HCT116 (cell line): ENCODE data around the gene CTRL. TPM values are rescaled to one million over a fixed set of nuclear protein-coding genes. Genes with fewer than 3 reads are reported as not detected.

Source experiments
- ATAC-seq: fragments of 200-7000 bp; cut with Tn5 transposase; 2 replicates; pipeline ENCODE4 v1.9.1; 2020; ENCODE audit warnings: mild to moderate bottlenecking, moderate library complexity
- Bru-seq: library from RNA; stranded (reverse); fragments of 400-500 nt; gene quantifications from one replicate; lab custom pipeline; 2021; lab: Mats Ljungman, UMichigan
- BruChase-seq, 2 experiments: library from RNA; stranded (reverse); fragments of 400-500 nt; gene quantifications; one replicate each; lab custom pipeline; 2021; lab: Mats Ljungman, UMichigan
- BruUV-seq: library from RNA; stranded (reverse); fragments of 400-500 nt; replicated peaks from 2 replicates; lab custom pipeline; 2021; lab: Mats Ljungman, UMichigan
- CTCF ChIA-PET: fragments of 300-600 bp; sonication (Branson Sonifier 250); formaldehyde crosslinking; loops from one replicate; lab custom pipeline; 2021; ENCODE audit warnings: antibody characterized with exemption; lab: Charles Lee
- POLR2A ChIA-PET: fragments of 300-600, 350-600 bp; sonication (Branson Sonifier 250); formaldehyde crosslinking; loops from one replicate; lab custom pipeline; 2021; ENCODE audit warnings: antibody characterized with exemption; lab: Charles Lee
- RAD21 ChIA-PET, 2 experiments: fragments of 300-600 bp; sonication (Branson Sonifier 250); formaldehyde crosslinking; loops; one replicate each; lab custom pipeline; 2023; ENCODE audit warnings: low total read pairs in 2 of 2; ENCODE audit not compliant: uncharacterized antibody in 2 of 2, unreplicated experiment in 2 of 2, low non-redundant PET in 1 of 2; lab: Charles Lee
- DNase-seq: peaks from one replicate; pipeline ENCODE4 v3.0.0-alpha.2; 2010; ENCODE audit warnings: low read depth, low spot score
- H2AFZ ChIP-seq: fragments of 200-600 bp; shearing (Covaris generic), sonication (generic); 2 replicates; pipeline ENCODE4 v1.6.1; 2017; ENCODE audit warnings: low read depth, mixed run types, mixed read lengths, antibody characterized with exemption, low read length; ENCODE audit not compliant: poor library complexity, severe bottlenecking
- H3K27ac ChIP-seq: 2 replicates; pipeline ENCODE4 v1.5.1; 2012; ENCODE audit warnings: low read depth, low read length
- H3K27me3 ChIP-seq: fragments of 200-600 bp; sonication (generic); 2 replicates; pipeline ENCODE4 v1.6.1; 2016; ENCODE audit warnings: mixed run types, low read length, mixed read lengths; ENCODE audit not compliant: insufficient read depth
- H3K36me3 ChIP-seq, 2 experiments: fragments of 200-500 bp in 1 of 2; fragments of 200-600 bp in 1 of 2; sonication (Bioruptor generic) in 1 of 2; sonication (generic) in 1 of 2; 2 replicates each; pipeline versions ENCODE4 v1.5.1 to v1.6.1; 2014 to 2016; ENCODE audit warnings: low read length in 2 of 2, inconsistent platforms in 1 of 2, mixed read lengths in 1 of 2, mixed run types in 1 of 2; ENCODE audit not compliant: insufficient read depth in 2 of 2, control insufficient read depth in 1 of 2
- H3K4me1 ChIP-seq, 2 experiments: fragments of 200-600 bp in 1 of 2; sonication (generic) in 1 of 2; 2 replicates each; pipeline versions ENCODE4 v1.5.1 to v1.6.1; 2012 to 2017; ENCODE audit warnings: low read length in 2 of 2, inconsistent platforms in 1 of 2, mild to moderate bottlenecking in 1 of 2, mixed read lengths in 1 of 2, mixed run types in 1 of 2, moderate library complexity in 1 of 2; ENCODE audit not compliant: insufficient read depth in 2 of 2, control insufficient read depth in 1 of 2
- H3K4me2 ChIP-seq: fragments of 200-600 bp; sonication (generic); 2 replicates; pipeline ENCODE4 v1.6.1; 2017; ENCODE audit warnings: mixed run types, low read length, mixed read lengths
- H3K4me3 ChIP-seq, 2 experiments: fragments of 200-600 bp in 1 of 2; sonication (generic) in 1 of 2; replicated peaks in 1 of 2; 2 replicates each; pipeline ENCODE4 v1.5.1; 2011 to 2016; ENCODE audit warnings: low read length in 2 of 2, control low read depth in 1 of 2, low read depth in 1 of 2, mild to moderate bottlenecking in 1 of 2, mixed read lengths in 1 of 2, mixed run types in 1 of 2
- H3K79me2 ChIP-seq: fragments of 200-600 bp; sonication (generic); 2 replicates; pipeline ENCODE4 v1.6.1; 2017; ENCODE audit warnings: mild to moderate bottlenecking, mixed run types, low read length, moderate library complexity, mixed read lengths; ENCODE audit not compliant: insufficient read depth
- H3K9ac ChIP-seq: fragments of 200-600 bp; sonication (generic); 2 replicates; pipeline ENCODE4 v1.6.1; 2016; ENCODE audit warnings: low read length, mixed read lengths
- H3K9me2 ChIP-seq: fragments of 200-600 bp; sonication (generic), shearing (Covaris generic); 2 replicates; pipeline ENCODE4 v1.6.1; 2017; ENCODE audit warnings: mixed run types, mild to moderate bottlenecking, moderate library complexity; ENCODE audit not compliant: insufficient read depth
- H3K9me3 ChIP-seq, 2 experiments: fragments of 200-500 bp in 1 of 2; fragments of 200-600 bp in 1 of 2; sonication (Bioruptor generic) in 1 of 2; sonication (generic) in 1 of 2; 2 replicates each; pipeline ENCODE4 v1.6.1; 2014 to 2017; ENCODE audit warnings: low read length in 2 of 2, mixed read lengths in 2 of 2, inconsistent platforms in 1 of 2, low read depth in 1 of 2, mild to moderate bottlenecking in 1 of 2, mixed run types in 1 of 2, moderate library complexity in 1 of 2; ENCODE audit not compliant: control insufficient read depth in 1 of 2, insufficient read depth in 1 of 2
- H4K20me1 ChIP-seq: fragments of 200-600 bp; sonication (generic), shearing (Covaris generic); 2 replicates; pipeline ENCODE4 v1.6.1; 2017; ENCODE audit warnings: mixed run types, mild to moderate bottlenecking, moderate library complexity; ENCODE audit not compliant: insufficient read depth
- CTCF ChIP-seq, 3 experiments: fragments of 200-600 bp in 1 of 3; sonication (generic) in 1 of 3; IDR thresholded peaks in 2 of 3; conservative IDR thresholded peaks in 1 of 3; 2 replicates each; pipeline ENCODE4 v1.5.1; 2012 to 2017; ENCODE audit warnings: low read depth in 2 of 3, low read length in 2 of 3, antibody characterized with exemption in 1 of 3, borderline replicate concordance in 1 of 3, control low read depth in 1 of 3, mild to moderate bottlenecking in 1 of 3, mixed read lengths in 1 of 3, mixed run types in 1 of 3, moderate library complexity in 1 of 3; ENCODE audit not compliant: insufficient read depth in 1 of 3
- ZFX ChIP-seq: fragments of 450-650 bp; IDR thresholded peaks from 2 replicates; pipeline ENCODE4 v1.6.1; 2017
- intact Hi-C: fragments of 100-400 bp; cut with micrococcal nuclease; formaldehyde crosslinking; loops from 2 replicates; pipeline ENCODE4 v1.10.0; 2022
- long read RNA-seq: library from polyadenylated mRNA; unstranded; transcript quantifications from one replicate; pipeline ENCODE4 v2.0.0, GENCODE V29; 2021; ENCODE audit not compliant: unreplicated experiment
- polyA plus RNA-seq: library from polyadenylated mRNA; unstranded; fragments of >200 nt; gene quantifications from 2 replicates; pipeline ENCODE4 v1.2.1, GENCODE V29; 2012; ENCODE audit warnings: missing spikeins
- total RNA-seq: library from RNA; stranded (reverse); gene quantifications from one replicate; pipeline ENCODE4 v1.2.1, GENCODE V29; 2021; ENCODE audit not compliant: unreplicated experiment

Gene CTRL
- total RNA-seq (3.4 TPM), Bru-seq, nascent RNA (percentile 37 among the genes with signal in this experiment), BruChase-seq, experiment 1, labeled RNA remaining after a 6-hour chase (percentile 60 among the genes with signal in this experiment), BruChase-seq, experiment 2, labeled RNA remaining after a 2-hour chase (percentile 50 among the genes with signal in this experiment)
- 0.84 and 1.7 TPM in 2 replicates for polyA plus RNA-seq
- long read RNA-seq, partial matches to known transcripts: 2 of 4 reads
- long read RNA-seq, other reads (novel, unspliced or antisense): 2 of 4 reads

GRCh38 chr16:67931712-67932461, at the start of gene CTRL:
CTRL (minus strand) TSS chr16:67931862; CDS start chr16:67931852, 10 bp downstream.
- BruUV-seq: no TSS peak
- H2AFZ ChIP-seq: no peak within 1 kb of the TSS
- intact Hi-C loops: loop anchor here (10.0 kb wide), 1 partner anchor 407 kb away; the partner anchor contains the start of gene RIPOR1
- POLR2A ChIA-PET: no interaction called here
- no peaks in the 10 kb centered on the region for H3K9me2 ChIP-seq
- no peaks in the 10 kb centered on the region for H3K27me3 ChIP-seq
- no peak within 1 kb of the TSS for H3K27ac ChIP-seq
- CTCF ChIA-PET: no interaction called here
- H3K36me3 ChIP-seq: peaks cover 0 to 8% of the 10 kb centered on the region in 2 experiments; a peak in 2 of 4 replicates
- DNase-seq (no peak), ATAC-seq (no peak)
- RAD21 ChIA-PET: no interaction called here
- H3K4me2 ChIP-seq: no peak within 1 kb of the TSS
- H3K9ac ChIP-seq: no peak within 1 kb of the TSS
- no peaks in the 10 kb centered on the region for H4K20me1 ChIP-seq
- H3K9me3 ChIP-seq: no peaks in the 10 kb centered on the region
- H3K4me3 ChIP-seq: no peak within 1 kb of the TSS
- H3K4me1 ChIP-seq: peaks cover 0 to 19% of the 10 kb centered on the region in 2 experiments; a peak in 3 of 4 replicates
- H3K79me2 ChIP-seq: peaks cover 26% of the 10 kb centered on the region
- TF ChIP-seq CTCF (IDR thresholded peaks at IDR 0.05 in 2 of 3, conservative IDR thresholded peaks at IDR 0.05 in 1 of 3; ENCODE audit: borderline replicate concordance in 1 of 3, insufficient read depth in 1 of 3, low read depth in 2 of 3, low read length in 2 of 3) (peak in 1 of 3 experiments; percentile 41; a peak in 2 of 6 replicates), ZFX (no peak)
